HEK293 (cell line): Measurements from ENCODE around the gene ATG101.

Experiments
- ATF2 ChIP-seq: fragments of 450-650 bp; formaldehyde crosslinking; IDR thresholded peaks from 2 replicates; pipeline ENCODE4 v1.5.1; 2016; ENCODE audit warnings: missing biosample characterization, missing genetic modification characterization, low read depth
- CTCF ChIP-seq: fragments of 450-650 bp; formaldehyde crosslinking; IDR thresholded peaks from 2 replicates; pipeline ENCODE4 v1.5.1; 2016; ENCODE audit warnings: missing biosample characterization, missing genetic modification characterization
- YY1 ChIP-seq: fragments of 450-650 bp; formaldehyde crosslinking; IDR thresholded peaks from 2 replicates; pipeline ENCODE4 v1.5.1; 2018; ENCODE audit warnings: missing biosample characterization, missing genetic modification characterization
- ZBTB26 ChIP-seq: fragments of 450-650 bp; formaldehyde crosslinking; optimal IDR thresholded peaks from 2 replicates; pipeline ENCODE3; 2016; ENCODE audit warnings: missing biosample characterization, mild to moderate bottlenecking, missing genetic modification characterization
- ZNF23 ChIP-seq: fragments of 450-650 bp; formaldehyde crosslinking; IDR thresholded peaks from 2 replicates; pipeline ENCODE4 v1.5.1; 2016; ENCODE audit warnings: missing biosample characterization, missing genetic modification characterization, borderline replicate concordance
- ZNF350 ChIP-seq: fragments of 450-650 bp; formaldehyde crosslinking; IDR thresholded peaks from 2 replicates; pipeline ENCODE4 v1.5.0; 2017; ENCODE audit warnings: missing biosample characterization, mild to moderate bottlenecking, missing genetic modification characterization

- no peak for TF ChIP-seq YY1 (tag by site-specific recombination)
- TF ChIP-seq CTCF (tag by site-specific recombination) = no peak
- no peak for TF ChIP-seq ATF2 (tag by site-specific recombination)
- no peak for TF ChIP-seq ZBTB26 (tag by site-specific recombination)
- no peak for TF ChIP-seq ZNF350 (tag by site-specific recombination)
- no peak for TF ChIP-seq ZNF23 (tag by site-specific recombination)
Observed at GRCh38 chr12:52026263-52026662, 43.5 kb upstream of the ATG101 start.
